ENCODE measurements around the gene ZSCAN20. TPM values are rescaled to one million over a fixed set of nuclear protein-coding genes. Genes with fewer than 3 reads are reported as not detected.

ZSCAN20 gene
- total RNA-seq, 1 donor from 2014 or later = 8.1 TPM

DNA sequence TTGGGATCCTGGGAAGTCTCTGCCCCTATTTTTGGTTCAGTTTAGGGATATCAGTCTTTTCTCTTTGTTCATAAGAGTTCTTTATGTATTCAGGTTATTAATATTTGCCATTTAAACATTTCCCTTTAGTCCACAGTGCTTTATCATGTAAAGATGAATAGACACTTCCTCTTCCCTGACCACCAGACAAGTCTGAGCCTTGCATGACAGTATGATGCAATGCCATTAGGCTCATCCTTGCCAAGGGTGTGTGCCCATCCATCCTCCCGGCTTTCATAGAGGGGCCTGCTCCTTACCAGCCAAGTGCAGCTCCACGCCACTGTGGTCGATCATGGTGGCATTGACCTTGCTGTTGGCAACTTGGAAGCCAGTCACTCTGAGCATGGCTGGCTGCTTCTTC, 52.1 kb downstream of the ZSCAN20 start:
- no peak for DNase-seq (ENCODE audit: extremely low read depth, low read depth, low spot score)

DNA sequence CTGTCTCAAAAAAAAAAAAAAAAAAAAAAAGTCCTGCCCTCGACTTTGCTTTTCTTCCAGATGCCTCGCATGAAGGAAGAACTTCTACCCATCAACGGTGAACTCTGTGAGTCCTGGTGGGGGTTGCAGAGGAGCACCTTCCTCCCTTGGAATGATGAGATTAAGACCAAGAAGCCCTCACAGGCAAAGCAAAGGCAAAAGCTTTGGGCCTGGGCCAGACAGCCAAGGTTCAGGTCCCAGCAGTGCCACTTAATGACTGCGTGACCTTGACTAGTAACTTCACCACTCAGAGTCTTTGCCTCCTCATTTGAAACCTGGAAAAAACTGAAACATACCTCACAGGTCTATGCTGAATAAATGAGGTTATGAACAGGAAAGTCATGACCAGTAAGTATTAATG, 55.5 kb downstream of the ZSCAN20 start:
- no peak for DNase-seq (ENCODE audit: extremely low read depth, low read depth, low spot score)

DNA sequence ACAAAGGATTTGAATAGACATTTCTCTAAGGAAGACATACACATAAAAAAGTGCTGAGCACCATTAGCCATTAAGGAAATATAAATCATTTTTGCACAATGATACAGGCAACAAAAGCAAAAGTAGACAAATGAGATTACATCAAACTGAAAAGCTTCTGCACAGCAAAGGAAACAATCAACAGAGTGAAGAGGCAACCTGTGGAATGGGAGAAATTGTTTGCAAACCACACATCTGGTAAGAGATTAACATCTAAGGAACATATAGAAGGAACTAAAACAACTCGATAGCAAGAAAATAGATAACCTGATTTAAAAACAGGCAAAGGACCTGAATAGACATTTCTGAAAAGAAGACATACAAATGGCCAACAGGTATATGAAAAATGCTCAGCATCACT, 57.5 kb downstream of the ZSCAN20 start:
- DNase-seq (ENCODE audit: extremely low read depth, low read depth, low spot score) = no peak

DNA sequence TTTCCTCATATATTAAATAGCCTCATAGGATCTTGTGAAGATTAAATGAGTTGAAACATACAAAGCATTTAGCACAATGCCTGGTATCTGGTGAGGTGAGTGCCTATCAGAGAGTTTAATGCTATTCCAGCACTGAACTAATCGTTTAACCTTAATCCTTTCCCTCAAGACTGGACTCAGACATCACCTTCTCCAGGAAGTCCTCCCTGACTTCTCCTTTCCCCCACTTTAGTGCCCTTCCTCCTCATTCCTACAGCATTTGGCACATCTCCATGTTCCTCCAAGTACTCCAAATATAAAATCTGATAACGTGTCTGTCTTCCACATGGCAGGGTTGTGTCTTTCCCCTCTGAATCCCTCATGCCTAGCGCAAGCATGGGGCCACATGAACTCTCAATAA, 59.8 kb downstream of the ZSCAN20 start:
- DNase-seq (ENCODE audit: extremely low read depth, low read depth, low spot score) = no peak

DNA sequence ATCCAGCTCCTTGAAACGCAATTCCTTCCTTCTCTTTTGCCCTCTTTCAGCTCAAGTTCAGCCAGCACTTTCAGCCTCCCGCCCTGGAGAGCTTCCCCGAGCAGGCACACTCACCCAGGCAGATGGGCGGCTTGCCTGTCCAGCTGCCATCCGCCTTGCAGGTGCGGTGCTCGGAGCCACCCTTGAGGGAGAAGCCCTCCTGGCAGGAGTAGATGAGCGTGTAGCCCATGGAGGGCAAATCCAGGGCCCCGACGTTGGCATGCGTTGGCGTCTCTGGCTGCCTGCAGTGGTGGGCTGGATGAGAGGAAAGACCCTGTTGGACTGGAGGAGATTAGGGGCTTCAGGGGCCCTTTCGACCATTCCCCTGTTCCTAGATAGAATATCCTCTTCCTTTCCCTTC, 60.5 kb downstream of the ZSCAN20 start:
- DNase-seq (ENCODE audit: extremely low read depth, low read depth, low spot score) = no peak

DNA sequence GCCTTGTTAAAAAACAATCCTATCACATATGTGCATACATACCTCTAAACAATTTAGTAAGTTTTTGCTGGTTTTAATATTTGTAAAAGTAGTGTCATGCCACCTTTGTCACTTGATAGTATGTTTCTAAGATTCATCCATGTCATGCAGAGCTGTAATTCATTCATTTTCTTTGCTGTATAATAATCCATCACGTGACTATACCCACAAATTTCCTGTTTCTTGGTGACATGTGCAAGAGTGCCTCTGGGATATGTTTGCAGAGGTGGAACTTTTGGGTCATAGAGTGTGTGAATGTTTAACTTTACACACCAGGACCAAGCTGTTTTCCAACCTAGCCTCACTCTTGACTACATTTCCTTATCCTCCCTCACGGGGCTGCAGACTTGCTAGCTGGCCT, 62.9 kb downstream of the ZSCAN20 start:
- no peak for DNase-seq (ENCODE audit: extremely low read depth, low read depth, low spot score)

DNA sequence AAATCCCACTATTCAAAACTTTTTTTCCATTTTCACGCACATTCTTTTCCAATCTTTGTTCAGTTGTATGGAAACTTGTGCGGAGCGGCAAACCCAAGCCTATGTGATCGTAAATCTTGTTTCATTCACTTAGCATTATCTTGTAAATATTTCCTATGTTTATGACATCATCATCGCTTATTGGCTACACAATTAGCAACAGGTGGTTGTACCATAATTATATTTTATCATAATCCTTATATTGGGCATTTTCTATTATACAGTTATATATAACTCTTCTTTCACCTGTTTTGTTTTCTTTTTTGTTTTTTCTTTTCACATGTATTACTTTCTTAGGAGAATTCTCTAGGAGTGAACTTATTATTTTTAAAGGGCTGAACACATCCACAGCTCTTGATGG, 65.4 kb downstream of the ZSCAN20 start:
- DNase-seq (ENCODE audit: extremely low read depth, low read depth, low spot score) = no peak

DNA sequence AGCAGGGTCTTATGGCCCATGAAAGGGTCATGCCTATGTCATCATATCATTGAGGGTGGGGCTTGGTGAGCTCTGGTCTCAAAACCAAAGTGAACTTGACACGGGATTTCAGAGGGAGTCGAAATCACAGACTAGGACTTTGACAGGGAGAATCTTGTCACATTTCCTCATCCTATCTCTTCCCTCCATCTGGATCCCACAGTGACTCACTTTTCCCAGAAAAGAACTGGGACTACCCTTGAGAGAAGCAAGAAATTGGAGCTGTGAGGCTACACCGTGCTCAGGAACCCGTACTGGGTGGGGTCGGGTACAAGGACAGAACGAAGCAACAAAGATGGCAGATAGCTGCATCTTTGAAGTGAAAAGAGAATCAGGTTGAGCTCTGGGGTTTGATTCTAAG, 69.5 kb downstream of the ZSCAN20 start:
- no peak for DNase-seq (ENCODE audit: extremely low read depth, low read depth, low spot score)

Other genes with a start within 250 kb of the ZSCAN20 start
- gene ZNF362, start 216.2 kb upstream of the ZSCAN20 start, total RNA-seq = 15.8 and 30.3 TPM in 2 replicates
- gene A3GALT2, start 151.5 kb upstream of the ZSCAN20 start, total RNA-seq = not detected in 2 replicates
- gene PHC2, start 41.5 kb upstream of the ZSCAN20 start, total RNA-seq = 144 and 162 TPM in 2 replicates

Data from glomerular endothelial cell (primary cell).